ENCODE measurements around the gene SMG7.

Gene SMG7

GRCh38 chr1:183565261-183565660, 93.0 kb downstream of the SMG7 start:
- no peak for DNase-seq (ENCODE audit: low read depth, low spot score)

GRCh38 chr1:183566026-183566425, 93.7 kb downstream of the SMG7 start:
- DNase-seq (ENCODE audit: low read depth, low spot score), result no peak

DNA sequence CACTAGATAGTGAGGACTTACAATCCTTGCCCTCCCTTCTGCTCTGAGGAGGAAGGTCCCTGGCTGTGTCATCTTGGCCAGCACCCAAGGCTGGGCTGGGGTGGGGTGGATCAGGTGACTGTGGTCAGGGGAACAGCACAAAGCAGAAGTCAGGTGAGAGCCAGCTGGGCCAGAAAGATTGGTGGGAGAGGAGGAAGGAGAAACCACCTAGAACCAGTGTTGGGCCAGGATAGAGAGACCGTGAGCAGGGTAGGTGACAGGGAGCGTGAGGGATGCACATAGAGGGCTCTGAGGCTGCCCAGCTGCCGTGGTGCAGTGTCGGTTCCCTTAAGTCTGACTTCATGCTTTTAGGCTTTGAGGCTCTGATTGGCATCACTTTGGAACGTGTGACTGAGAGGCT, 95.3 kb downstream of the SMG7 start:
- no peak for DNase-seq (ENCODE audit: low read depth, low spot score)

GRCh38 chr1:183568176-183569021, 96.1 kb downstream of the SMG7 start:
- no peak for DNase-seq (ENCODE audit: low read depth, low spot score)

- DNase-seq (ENCODE audit: low read depth, low spot score), result no peak
These were observed 96.8 kb downstream of the SMG7 start for GRCh38 chr1:183569141-183569540.

GRCh38 chr1:183569801-183570200, 97.5 kb downstream of the SMG7 start:
- DNase-seq (ENCODE audit: low read depth, low spot score), result no peak

DNA sequence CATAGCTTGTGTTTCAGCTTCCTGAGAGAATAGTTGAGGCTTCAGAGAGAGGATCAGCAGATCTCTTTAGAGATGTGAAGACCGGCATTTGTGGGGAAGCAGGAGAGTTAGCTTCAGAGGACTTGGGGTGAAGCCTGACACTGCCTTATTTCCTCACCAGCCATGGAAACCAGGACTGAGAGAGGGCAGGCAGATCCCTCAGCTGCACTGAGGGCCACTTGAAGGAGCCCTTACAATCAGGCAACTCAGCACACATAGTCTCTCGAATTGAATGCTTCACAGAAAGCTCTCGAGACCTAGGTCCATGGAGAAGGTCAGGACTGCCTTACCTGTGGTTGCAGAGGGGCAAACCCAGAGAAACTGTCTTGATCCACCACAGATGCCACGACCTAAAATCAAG, 98.2 kb downstream of the SMG7 start:
- no peak for DNase-seq (ENCODE audit: low read depth, low spot score)

DNA sequence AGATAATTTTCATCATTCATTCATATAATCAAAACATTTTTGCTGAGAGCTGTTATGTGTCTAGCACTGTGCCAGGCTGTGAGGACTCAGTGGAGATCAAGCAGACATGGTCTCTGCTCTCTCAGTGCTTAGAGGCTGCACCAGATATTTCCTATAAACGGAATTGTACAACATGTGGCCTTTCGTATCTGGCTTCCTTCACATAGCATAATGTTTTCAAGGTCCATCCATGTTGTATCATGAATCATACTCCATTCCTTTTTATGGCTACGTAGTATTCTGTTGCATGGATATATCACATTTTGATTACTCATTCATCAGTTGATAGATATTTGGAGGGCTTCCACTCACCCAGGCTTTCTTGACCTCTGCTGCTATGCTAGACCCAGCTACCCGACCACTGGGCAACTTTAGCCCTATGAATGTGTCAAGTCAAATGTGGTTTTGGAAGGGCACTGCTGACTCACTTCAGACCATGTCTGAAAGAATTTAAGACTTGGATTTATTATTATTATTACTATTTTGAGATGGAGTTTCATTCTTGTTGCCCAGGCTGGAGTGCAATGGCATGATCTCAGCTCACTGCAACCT, 99.5 kb downstream of the SMG7 start:
- DNase-seq (ENCODE audit: low read depth, low spot score), result no peak

DNA sequence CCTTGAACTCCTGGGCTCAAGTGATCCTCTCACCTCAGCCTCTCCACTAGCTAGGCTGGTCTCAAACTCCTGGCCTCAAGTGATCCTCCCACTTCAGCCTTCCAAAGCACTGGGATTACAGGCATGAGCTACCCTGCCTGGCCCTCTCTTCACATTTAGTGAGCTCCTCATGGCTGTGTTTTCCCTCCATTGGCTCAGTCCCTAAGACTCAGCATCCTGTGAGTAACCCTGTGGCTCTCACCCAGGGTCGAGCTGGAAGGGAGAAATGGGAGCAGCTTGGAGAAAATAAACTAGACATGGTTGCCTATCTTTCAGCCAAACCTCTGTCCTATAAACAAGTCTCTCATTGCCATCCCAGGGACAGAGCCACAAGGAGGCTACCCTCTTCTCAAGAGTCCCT, 100.4 kb downstream of the SMG7 start:
- DNase-seq (ENCODE audit: low read depth, low spot score), result no peak

GRCh38 chr1:183575606-183576005, 103.3 kb downstream of the SMG7 start:
- DNase-seq (ENCODE audit: low read depth, low spot score), result no peak

DNA sequence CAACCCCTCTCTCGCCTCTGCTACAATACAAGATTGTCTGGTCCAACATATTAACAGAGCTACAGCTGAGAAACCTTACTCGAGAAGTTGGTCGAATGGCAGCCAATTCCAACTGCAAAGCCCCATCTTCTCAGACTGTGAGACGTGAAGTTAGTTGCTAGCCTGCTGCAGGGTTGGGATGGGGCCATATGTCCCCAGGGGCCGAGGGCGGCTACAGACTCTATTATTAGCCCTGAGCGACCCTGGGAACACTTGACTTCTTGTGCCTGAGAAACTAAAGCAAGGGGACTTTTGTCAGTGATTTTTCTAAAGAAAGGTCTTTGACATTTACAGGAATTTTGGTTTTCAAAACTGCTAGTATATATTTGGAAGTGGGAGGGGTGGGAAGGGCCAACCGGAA, 104.2 kb downstream of the SMG7 start:
- no peak for DNase-seq (ENCODE audit: low read depth, low spot score)

DNA sequence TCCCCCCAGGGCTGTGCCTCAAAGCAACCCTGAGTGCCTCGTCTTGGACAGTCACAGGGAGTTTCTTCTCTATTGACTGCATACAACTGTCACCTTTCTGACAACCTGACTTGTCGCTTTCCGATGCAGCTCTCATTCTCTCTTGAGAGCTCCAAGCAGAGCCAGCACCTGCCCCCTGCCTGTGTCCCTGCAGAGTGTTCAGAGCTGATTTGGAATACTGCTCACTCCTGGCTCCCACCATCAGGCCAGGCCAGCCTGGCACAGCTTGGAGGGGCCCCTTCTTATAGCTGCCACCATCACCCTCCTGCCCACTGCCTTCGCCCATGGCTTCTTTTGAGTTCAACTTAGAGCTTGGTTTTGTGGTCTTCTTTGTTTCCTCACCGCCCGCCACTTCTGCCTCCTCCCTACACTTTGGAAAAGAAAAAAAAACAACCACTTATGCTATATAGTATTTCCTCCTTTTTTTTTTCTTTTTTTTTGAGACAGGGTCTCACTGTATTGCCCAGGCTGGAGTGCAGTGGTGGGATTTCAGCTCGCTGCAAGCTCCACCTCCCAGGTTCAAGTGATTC, 105.7 kb downstream of the SMG7 start:
- DNase-seq (ENCODE audit: low read depth, low spot score), result no peak

DNA sequence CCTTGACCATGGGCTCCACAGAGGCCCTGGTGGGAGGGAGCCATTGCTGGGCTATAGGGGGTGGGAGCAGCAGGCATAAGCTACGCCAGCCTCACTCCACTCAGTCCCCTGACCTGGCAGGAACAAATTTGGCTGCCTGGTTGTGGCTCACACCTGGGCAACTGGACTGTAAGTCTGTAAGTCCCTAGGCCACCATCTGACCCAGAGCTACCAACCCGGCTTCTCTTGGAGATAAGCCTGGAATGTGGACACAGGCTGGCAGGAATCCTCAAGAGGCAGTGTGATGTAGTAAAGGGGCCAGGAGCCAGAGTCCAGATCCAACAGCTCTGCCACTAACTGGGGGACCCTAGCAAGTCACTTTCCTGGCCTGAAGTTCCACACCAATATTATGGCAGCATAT, 106.6 kb downstream of the SMG7 start:
- no peak for DNase-seq (ENCODE audit: low read depth, low spot score)

DNA sequence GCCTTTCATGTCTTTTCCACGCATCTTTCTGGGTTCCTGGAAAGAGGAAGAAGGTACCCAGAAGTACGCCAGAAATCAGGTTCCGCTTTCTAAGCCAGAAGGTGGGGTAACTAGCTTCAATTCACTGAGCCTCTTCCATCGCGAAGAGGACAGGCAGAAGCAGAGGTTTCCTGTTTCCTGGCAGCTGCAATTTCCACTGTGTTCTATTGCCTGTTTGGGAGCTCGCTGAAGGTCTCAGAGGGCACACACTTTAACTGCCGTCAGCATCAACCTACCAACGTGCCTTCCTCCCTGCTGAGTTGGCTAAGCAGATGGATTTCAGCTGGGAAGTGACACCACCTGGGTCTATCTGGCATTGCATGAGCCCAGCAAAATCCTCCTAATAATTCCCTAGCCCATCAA, 108.0 kb downstream of the SMG7 start:
- peak; percentile 35 for DNase-seq (ENCODE audit: low read depth, low spot score)

GRCh38 chr1:183582021-183582713, 109.9 kb downstream of the SMG7 start:
- DNase-seq (ENCODE audit: low read depth, low spot score), result no peak

- DNase-seq (ENCODE audit: low read depth, low spot score), result no peak
These were observed 111.2 kb downstream of the SMG7 start for GRCh38 chr1:183583466-183583865.

- no peak for DNase-seq (ENCODE audit: low read depth, low spot score)
These were observed 111.8 kb downstream of the SMG7 start for GRCh38 chr1:183584147-183584546.

GRCh38 chr1:183585038-183585437, 112.7 kb downstream of the SMG7 start:
- DNase-seq (ENCODE audit: low read depth, low spot score), result no peak

- no peak for DNase-seq (ENCODE audit: low read depth, low spot score)
These were observed 114.2 kb downstream of the SMG7 start for GRCh38 chr1:183586455-183586854.

DNA sequence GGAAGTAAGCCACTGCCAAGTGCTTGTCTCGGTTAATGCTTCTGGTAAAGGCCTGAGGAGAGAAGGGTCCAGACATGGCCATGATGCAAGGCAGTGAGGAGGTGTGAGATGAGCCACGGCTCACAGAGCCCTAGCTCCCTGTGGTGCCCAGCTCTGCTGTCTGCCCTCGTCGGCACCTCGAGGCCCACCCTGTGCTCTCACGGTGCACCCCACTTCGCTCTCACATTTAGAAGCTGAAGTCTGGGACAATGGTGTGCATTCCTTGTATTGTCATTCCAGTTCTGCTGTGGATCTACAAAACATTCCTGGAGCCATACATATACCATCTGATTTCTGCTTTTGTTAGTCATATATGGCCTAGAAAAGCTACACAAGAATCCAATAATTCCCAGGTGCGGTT, 114.6 kb downstream of the SMG7 start:
- no peak for DNase-seq (ENCODE audit: low read depth, low spot score)

- DNase-seq (ENCODE audit: low read depth, low spot score), result no peak
These were observed 116.5 kb downstream of the SMG7 start for GRCh38 chr1:183588827-183589226.

- no peak for DNase-seq (ENCODE audit: low read depth, low spot score)
These were observed 117.1 kb downstream of the SMG7 start for GRCh38 chr1:183589384-183589783.

- no peak for DNase-seq (ENCODE audit: low read depth, low spot score)
These were observed 117.6 kb downstream of the SMG7 start for GRCh38 chr1:183589874-183590243.
